Umbilical cord (tissue), 2 donors: ENCODE data around the gene CDH4. TPM values are rescaled to one million over a fixed set of nuclear protein-coding genes. Genes with fewer than 3 reads are reported as not detected.

Experiments
- DNase-seq: peaks from one replicate; pipeline ENCODE4 v3.0.0-alpha.2; 2015; ENCODE audit warnings: low spot score
- total RNA-seq: library from RNA; depleted of rRNA; stranded (reverse); fragments of >200 nt; gene quantifications from one replicate; pipeline ENCODE4 v1.2.3, GENCODE V29; 2014; ENCODE audit warnings: low replicate concordance; ENCODE audit not compliant: insufficient read depth

The CDH4 gene
- total RNA-seq, 1 donor from 2014 or later: 0.48 TPM

- no peak for DNase-seq
These were observed 450.2 kb downstream of the CDH4 start for GRCh38 chr20:61702246-61702645.

- no peak for DNase-seq
These were observed 452.6 kb downstream of the CDH4 start for GRCh38 chr20:61704661-61705060.

GRCh38 chr20:61705386-61706258 is 453.6 kb downstream of the CDH4 start:
- no peak for DNase-seq

- no peak for DNase-seq
These were observed 454.3 kb downstream of the CDH4 start for GRCh38 chr20:61706259-61706961.

GRCh38 chr20:61708891-61709290 is 456.8 kb downstream of the CDH4 start:
- no peak for DNase-seq

GRCh38 chr20:61710108-61710507 is 458.0 kb downstream of the CDH4 start:
- no peak for DNase-seq

GRCh38 chr20:61712688-61713087 is 460.6 kb downstream of the CDH4 start:
- no peak for DNase-seq

- no peak for DNase-seq
These were observed 466.4 kb downstream of the CDH4 start for GRCh38 chr20:61718361-61719005.

- no peak for DNase-seq
These were observed 467.8 kb downstream of the CDH4 start for GRCh38 chr20:61719691-61720347.

- no peak for DNase-seq
These were observed 468.3 kb downstream of the CDH4 start for GRCh38 chr20:61720348-61720696.

GRCh38 chr20:61722146-61722678 is 470.2 kb downstream of the CDH4 start:
- DNase-seq: no peak

GRCh38 chr20:61723529-61724257 is 471.6 kb downstream of the CDH4 start:
- no peak for DNase-seq

GRCh38 chr20:61724376-61724775 is 472.3 kb downstream of the CDH4 start:
- DNase-seq: no peak

- DNase-seq: no peak
These were observed 473.1 kb downstream of the CDH4 start for GRCh38 chr20:61725145-61725544.

GRCh38 chr20:61725966-61726365 is 473.9 kb downstream of the CDH4 start:
- no peak for DNase-seq

GRCh38 chr20:61726979-61727378 is 474.9 kb downstream of the CDH4 start:
- DNase-seq: no peak

- DNase-seq: no peak
These were observed 475.7 kb downstream of the CDH4 start for GRCh38 chr20:61727761-61728160.

GRCh38 chr20:61728326-61728725 is 476.3 kb downstream of the CDH4 start:
- DNase-seq: no peak

- no peak for DNase-seq
These were observed 477.0 kb downstream of the CDH4 start for GRCh38 chr20:61728786-61729770.
